ENCODE results near the gene STON2. TPM values are rescaled to one million over a fixed set of nuclear protein-coding genes. Genes with fewer than 3 reads are reported as not detected.
"Not testable (repeated sequence)": the region's sequence is repeated elsewhere in the genome, so short reads cannot be mapped to it uniquely, and the experiment has no call there.

STON2 gene
- polyA plus RNA-seq, 1 donor: 16.6 TPM

- DNase-seq (ENCODE audit: low read depth): no peak
Measured at GRCh38 chr14:81268016-81268416, 132.1 kb downstream of the STON2 start.

- no peak for DNase-seq (ENCODE audit: low read depth)
Measured at GRCh38 chr14:81265636-81266169, 134.4 kb downstream of the STON2 start.

DNA sequence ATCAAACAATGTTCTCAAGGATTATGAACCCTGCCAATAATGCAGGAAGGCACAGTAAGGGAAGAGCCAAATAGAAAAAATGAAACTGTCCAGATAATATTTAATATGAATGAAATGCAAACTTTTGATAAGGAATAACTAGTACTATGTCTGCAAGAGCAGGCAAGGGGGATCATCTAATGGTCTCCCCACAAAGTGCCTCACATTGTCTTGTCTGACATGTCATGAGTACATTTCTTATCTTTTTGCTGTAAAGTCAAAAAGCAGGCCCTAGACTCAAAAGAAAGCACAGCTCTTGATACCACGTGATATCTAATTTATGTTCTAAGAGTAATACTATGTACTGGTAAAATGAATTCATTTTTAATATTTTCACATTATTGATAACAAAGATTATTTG lies 135.5 kb downstream of the STON2 start:
- DNase-seq (ENCODE audit: low read depth): no peak

- DNase-seq (ENCODE audit: low read depth): no peak
Measured at GRCh38 chr14:81263777-81264410, 136.2 kb downstream of the STON2 start.

DNA sequence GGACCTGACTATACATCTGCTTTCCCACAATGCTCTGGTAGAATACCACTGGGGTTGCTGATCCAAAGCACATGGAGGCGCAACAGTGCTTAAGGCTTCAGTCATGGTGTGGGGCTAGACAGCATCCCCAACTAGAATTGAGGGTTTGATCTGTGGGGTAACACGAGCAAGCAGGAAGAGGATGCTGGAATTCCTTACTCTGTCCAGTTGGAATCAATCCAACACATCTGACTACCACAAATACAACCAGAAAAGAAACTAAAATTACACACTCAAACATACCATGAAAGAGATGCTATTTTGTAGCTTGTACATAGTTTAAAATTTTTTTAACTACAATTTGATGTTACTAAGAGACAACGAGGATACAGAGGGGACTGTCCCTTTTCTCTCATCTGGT lies 138.9 kb downstream of the STON2 start:
- DNase-seq (ENCODE audit: low read depth): no peak

DNA sequence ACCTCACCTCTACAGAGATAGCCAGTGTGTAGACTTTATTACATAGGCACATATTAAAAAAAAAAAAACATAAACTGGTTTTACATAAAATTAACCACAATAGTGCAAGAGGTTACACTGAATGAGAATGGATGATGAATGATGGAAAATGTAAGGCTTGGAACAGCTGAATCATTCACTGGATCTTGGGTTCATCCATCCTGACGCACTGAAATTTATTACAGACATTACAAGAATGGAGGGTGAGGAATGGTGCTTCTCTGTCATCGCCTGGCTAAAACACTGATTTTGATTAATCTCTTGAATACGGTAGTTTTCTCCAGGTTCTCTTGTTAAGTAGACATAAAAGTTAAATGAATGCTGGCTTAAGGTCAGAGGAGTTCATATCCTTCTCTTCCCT lies 139.4 kb downstream of the STON2 start:
- no peak for DNase-seq (ENCODE audit: low read depth)

DNA sequence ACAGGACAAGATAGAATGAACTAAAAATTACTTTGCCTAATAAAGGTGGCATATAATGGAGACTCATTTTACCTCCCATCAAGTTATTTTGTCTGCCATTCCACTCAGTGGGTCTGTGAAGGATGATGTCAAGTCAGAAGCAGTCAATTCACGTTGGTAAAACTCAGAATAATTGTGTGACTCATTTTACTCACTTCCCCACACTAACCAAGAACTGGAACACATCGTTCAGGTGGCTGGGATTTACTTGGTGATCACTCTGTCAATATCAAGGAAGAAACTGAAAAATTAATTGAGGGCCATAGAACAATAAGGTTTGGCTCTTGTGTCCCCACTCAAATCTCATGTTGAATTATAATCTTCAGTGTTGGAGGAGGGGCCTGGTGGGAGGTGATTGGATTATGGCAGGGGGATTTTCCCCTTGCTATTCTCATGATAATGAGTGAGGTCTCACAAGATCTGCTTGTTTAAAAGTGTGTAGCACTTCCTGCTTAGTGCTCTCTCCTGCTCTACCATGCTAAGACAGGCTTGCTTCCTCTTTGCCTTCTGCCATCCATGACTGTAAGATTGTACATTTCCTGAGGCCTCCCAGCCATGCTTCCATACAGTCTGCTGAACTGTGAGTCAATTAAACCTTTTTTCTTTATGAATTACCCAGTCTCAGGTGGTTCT lies 143.7 kb downstream of the STON2 start:
- DNase-seq (ENCODE audit: low read depth): no peak

DNA sequence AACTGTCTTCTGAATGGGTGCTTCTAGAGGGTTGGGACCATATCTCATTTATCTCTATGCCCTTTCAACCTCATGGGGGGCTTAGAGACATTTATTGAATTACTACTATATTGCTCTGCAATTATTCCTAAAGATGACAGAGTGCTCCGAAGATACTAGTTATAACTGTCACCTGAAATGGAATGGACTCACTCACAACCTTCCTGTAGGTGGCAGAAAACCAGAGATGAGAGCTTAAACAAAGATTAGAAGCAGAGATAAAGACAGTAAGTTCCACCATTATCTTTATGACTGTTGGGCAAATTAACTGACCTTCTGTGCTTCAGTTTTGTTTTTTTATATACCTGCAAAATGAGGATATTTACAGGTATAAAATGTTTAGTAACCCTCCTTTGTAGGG lies 147.8 kb downstream of the STON2 start:
- DNase-seq (ENCODE audit: low read depth): no peak

- DNase-seq (ENCODE audit: low read depth): no peak
Measured at GRCh38 chr14:81247271-81247766, 152.8 kb downstream of the STON2 start.

DNA sequence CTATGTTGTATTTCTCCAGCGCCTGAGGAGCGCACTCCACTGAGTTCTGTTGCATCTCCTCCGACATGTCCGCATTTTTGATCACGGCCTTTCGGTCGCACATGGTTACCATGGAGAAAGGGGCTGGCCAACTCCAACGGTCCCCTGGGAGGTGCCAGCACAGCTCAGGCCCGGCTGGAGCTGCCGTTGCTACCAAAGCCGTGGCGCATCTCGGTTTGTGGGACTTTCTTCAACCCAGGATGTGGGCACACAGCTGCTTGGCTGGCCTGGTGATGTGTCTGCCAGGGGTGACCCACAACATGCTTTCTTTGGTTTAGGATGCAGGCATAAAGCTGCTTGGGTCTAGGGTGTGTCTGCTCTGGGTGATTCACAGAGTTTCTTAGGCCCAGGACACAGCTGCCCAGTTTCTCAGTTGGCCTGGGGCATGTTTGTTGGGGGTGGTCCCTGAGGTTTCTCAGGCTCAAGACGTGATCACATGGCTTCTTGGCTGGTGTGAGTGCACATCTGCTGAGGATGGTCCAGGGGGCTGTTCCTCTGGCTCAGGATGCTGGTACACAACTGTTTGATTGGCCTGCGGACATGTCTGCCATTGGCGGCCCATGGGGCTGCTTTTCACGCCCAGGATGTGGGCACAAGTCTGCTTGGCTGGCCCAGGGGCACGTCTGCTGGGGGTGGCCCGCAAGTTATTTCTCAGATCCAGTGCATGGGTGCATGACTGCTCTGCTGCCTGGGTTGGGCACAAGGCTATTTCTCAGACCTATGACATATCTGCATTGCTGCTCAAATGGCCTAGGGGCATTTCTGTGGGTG lies 153.5 kb downstream of the STON2 start:
- no peak for DNase-seq (ENCODE audit: low read depth)

DNA sequence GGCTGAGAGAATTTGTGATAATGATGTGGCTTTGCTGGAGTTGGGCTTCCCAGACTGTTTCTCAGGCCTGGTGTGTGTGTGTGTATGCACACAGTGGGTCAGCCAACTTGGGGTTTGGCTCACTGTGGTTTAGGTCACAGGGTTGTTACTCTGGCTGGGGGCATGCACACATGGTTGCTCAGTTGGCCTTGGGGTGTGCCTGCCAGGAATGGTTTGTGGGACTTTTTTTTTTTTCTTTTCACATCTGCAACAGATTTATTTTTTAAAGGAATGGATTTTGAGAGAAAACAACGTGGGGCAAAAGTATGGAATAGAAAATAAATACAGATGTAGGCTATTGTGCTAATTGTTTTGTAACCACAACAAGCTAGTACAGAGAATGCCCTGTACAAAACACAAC lies 154.4 kb downstream of the STON2 start:
- no peak for DNase-seq (ENCODE audit: low read depth)

DNA sequence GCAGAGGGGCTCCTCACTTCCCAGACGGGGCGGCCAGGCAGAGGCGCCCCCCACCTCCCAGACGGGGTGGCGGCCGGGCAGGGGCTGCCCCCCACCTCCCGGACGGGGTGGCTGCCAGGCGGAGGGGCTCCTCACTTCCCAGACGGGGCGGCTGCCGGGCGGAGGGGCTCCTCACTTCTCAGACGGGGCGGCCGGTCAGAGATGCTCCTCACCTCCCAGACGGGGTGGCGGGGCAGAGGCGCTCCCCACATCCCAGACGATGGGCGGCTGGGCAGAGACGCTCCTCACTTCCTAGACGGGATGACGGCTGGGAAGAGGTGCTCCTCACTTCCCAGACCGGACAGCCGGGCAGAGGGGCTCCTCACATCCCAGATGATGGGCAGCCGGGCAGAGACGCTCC lies 155.7 kb downstream of the STON2 start:
- DNase-seq (ENCODE audit: low read depth): not testable (repeated sequence)

DNA sequence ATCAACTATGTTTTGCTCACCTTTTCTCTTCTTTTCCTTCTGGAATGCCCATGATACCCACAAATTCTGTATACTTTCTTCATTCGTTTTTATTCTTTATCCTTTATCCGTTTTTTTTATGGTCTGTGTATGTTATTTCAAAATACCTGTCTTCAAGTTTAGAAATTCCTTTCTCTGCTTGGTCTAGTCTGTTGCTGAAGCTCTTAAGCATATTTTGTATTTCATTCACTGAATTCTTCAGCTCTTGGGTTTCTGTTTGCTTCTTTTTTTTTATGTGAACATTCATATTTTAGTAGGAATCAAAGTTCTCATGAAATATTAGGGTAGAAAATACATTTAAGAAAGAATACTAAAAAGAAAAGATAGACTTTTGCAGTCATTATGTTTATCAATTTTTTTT lies 156.6 kb downstream of the STON2 start:
- DNase-seq (ENCODE audit: low read depth): no peak

DNA sequence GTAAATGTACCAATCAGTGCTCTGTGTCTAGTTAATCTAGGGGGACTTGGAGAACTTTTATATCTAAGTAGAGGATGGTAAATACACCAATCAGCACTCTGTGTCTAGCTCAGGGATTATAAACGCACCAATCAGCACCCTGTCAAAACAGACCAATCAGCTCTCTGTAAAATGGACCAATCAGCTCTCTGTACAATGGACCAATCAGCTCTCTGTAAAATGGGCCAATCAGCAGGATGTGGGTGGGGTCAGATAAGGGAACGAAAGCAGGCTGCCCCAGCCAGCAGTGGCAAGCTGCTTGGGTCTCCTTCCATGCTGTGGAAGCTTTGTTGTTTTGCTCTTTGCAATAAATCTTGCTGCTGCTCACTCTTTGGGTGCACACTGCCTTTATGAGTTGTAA lies 163.3 kb downstream of the STON2 start:
- not testable (repeated sequence) for DNase-seq (ENCODE audit: low read depth)

- DNase-seq (ENCODE audit: low read depth): no peak
Measured at GRCh38 chr14:81236138-81236537, 164.0 kb downstream of the STON2 start.

DNA sequence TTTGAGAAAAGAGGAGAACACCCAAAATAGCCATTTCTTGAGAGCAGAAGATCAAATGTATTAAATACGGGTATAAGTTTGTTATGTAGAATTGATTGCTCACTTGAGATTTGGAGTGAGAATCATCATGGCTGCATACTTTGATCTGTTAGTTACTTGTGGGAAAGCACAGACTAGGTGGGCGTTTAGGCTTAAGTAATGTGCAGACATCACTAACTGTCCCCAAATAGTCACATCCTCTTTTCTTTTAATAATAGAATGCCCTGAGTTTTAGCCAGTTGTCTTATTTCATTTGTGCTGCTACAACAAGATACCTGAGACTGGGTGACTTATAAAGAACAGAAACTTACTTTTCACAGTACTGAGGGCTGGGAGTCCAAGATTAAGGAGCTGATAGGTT lies 165.0 kb downstream of the STON2 start:
- no peak for DNase-seq (ENCODE audit: low read depth)

DNA sequence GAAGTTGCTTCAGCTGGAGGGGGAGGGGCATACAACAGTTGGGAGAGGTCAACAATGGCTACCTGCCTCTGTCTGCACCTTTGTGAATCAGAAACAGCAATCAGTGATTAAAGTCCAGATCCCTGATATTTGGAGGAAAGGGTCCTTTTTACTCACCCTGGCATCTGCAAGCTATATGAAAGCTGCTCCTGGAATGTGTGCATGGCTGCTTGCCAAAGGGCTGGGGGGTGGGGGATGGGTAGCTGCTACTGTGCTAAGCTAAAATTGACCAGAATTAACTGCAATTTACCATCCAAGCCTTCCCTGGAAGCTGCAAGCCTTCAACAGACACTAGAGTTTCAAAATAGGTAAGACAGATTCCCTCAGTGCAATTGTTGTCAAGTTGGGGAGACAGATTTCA lies 165.8 kb downstream of the STON2 start:
- DNase-seq (ENCODE audit: low read depth): no peak

DNA sequence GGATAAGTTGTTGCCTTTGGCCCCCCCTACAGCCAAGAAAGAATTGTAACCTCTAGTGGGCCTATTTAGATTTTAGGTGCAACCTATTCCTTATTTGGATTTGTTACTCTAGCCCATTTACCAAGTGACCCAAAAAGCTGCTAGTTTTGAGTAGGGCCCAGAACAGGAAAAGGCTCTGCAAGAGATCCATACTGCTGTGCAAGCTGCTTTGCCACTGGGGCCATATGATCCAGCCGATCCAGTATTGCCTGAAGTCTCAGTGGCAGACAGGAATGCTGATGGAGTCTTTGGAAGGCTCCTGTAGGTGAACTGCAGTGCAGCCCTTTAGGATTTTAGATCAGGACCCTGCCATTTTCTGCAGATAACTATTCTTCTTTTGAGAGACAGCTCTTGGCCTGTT lies 166.5 kb downstream of the STON2 start:
- no peak for DNase-seq (ENCODE audit: low read depth)

DNA sequence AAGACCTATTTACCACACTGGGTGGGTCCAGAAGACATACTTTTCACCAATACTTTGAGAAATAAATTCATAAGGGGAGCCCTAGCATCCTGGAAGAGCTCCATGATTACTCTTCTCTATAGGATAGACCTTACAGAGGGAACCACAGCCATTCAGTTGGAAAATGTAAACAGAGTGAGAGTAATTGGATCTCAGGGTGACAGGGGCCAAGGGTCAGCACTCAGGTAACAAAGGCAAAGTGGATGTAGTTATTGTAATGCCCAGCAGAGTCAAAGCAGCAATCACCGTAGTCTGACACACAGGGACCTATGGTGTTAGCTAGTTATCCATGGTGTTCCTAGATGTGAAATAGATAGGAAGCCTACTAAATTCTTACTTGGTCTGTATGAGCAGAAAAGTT lies 168.6 kb downstream of the STON2 start:
- DNase-seq (ENCODE audit: low read depth): no peak

DNA sequence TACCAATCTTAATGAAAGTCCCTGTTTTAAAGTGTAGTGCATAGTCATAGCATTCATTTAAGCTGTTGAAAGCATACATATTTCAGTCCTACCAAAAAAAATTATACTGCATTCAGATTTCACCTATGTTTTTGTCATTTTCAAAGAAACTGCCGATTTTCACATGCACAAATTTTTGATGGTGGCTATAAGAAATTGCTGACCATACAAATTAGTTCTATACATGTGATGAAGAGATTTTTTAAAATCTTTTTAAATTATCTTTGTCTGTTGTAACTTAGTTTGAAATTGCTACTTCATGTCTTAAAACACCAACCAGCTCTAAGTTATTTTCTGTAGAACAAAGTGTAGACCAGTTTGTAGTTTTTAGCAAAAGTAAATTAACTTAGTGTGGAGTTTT lies 175.9 kb downstream of the STON2 start:
- no peak for DNase-seq (ENCODE audit: low read depth)

- not testable (repeated sequence) for DNase-seq (ENCODE audit: low read depth)
Measured at GRCh38 chr14:81223788-81224187, 176.3 kb downstream of the STON2 start.

GRCh38 chr14:81222691-81223090 lies 177.4 kb downstream of the STON2 start:
- no peak for DNase-seq (ENCODE audit: low read depth)

Measured in forelimb muscle (tissue), 1 donor.